ENCODE measurements around the gene CTNNA1. TPM values are rescaled to one million over a fixed set of nuclear protein-coding genes. Genes with fewer than 3 reads are reported as not detected.

The CTNNA1 gene
- total RNA-seq, 4 donors from 2014 or later = 223 to 304 (median 263) TPM

DNA sequence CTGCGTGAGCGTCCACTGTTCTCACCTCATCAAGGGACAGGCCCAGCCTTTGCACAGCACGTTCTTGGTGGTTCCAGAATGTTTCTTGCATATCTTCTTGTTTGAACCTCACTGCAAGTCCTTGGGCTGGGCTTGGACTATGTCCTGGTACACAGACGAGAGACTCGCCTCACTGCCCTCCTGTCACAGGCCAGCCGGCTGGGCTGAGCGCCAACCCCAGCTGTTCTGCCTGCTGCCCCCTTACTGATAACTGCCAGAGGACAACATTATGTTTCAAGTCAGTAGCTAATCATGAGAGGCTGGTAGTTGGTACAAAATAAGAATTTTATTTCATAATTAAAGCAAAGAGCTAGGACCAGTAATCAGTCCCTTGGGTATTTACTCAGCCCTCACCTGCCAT lies 174.8 kb downstream of the CTNNA1 start:
- H3K4me3 ChIP-seq (ENCODE audit: low read depth, poor library complexity, severe bottlenecking) = no peak overlapping the region
- TF ChIP-seq POLR2A (IDR thresholded peaks at IDR 0.05) = no peak
- WGBS, 2 donors = 75 to 86% methylated on average over 7 of the region's 7 CpGs
- peak in 1 of 2 donors; percentile 70 for DNase-seq (ENCODE audit: low spot score in 2 of 2)
- intact Hi-C loops (cut with DNase I; ENCODE audit: low total_unique reads) = no loop called here

DNA sequence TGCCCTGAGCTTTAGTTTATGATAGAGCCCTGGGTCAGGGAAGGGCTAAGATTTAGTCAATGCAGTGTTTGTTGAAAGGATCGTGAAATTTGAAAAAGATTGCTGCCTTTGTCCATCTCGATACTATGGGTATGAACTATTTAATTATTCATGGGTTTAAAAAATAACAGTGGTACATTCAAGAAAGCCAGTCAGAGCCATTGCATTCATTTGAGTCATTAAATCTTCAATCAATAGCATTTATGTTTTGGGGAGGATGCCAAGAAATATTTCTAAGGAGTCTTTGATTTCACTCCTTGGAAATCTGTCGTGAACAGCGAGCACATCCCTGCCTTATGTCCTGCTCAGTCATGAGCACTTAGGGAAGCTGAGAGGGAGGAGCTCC lies 176.3 kb downstream of the CTNNA1 start:
- no peak for DNase-seq (ENCODE audit: low spot score in 2 of 2)
- H3K4me3 ChIP-seq (ENCODE audit: low read depth, poor library complexity, severe bottlenecking) = no peak overlapping the region
- intact Hi-C loops (cut with DNase I; ENCODE audit: low total_unique reads) = no loop called here
- 70 to 78% methylated on average over 4 of the region's 4 CpGs for WGBS, 2 donors
- no peak for TF ChIP-seq POLR2A (IDR thresholded peaks at IDR 0.05)
- TF ChIP-seq, protein P1, sequence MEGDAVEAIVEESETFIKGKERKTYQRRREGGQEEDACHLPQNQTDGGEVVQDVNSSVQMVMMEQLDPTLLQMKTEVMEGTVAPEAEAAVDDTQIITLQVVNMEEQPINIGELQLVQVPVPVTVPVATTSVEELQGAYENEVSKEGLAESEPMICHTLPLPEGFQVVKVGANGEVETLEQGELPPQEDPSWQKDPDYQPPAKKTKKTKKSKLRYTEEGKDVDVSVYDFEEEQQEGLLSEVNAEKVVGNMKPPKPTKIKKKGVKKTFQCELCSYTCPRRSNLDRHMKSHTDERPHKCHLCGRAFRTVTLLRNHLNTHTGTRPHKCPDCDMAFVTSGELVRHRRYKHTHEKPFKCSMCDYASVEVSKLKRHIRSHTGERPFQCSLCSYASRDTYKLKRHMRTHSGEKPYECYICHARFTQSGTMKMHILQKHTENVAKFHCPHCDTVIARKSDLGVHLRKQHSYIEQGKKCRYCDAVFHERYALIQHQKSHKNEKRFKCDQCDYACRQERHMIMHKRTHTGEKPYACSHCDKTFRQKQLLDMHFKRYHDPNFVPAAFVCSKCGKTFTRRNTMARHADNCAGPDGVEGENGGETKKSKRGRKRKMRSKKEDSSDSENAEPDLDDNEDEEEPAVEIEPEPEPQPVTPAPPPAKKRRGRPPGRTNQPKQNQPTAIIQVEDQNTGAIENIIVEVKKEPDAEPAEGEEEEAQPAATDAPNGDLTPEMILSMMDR (IDR thresholded peaks at IDR 0.05) = no peak

DNA sequence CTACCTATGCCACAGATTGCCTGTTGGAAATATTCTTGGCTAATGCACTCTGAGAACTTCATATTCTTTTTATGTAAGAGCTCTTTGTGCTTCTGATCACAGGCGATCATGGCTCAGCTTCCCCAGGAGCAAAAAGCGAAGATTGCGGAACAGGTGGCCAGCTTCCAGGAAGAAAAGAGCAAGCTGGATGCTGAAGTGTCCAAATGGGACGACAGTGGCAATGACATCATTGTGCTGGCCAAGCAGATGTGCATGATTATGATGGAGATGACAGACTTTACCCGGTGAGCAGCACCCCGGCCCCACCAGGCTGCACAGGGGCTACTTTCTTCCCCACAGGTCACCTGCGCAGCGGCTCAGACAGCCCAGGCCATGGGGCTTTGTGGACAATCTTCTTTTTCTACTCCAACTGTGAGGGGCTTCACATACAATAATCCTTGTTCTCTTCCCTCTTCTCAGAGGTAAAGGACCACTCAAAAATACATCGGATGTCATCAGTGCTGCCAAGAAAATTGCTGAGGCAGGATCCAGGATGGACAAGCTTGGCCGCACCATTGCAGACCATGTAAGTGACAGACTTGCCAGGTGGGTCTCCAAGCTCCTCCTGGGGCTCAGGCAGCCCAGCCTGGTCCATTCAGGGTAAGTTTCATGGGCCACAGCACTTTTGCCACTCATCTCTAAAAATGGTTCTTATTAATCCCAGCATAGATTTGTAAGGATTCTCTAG lies 177.3 kb downstream of the CTNNA1 start:
- 73 to 80% methylated on average over 10 of the region's 10 CpGs for WGBS, 2 donors
- TF ChIP-seq, protein P1 (IDR thresholded peaks at IDR 0.05) = no peak
- TF ChIP-seq POLR2A (IDR thresholded peaks at IDR 0.05) = no peak
- intact Hi-C loops (cut with DNase I; ENCODE audit: low total_unique reads) = no loop called here
- peak in 1 of 2 donors; percentile 83 for DNase-seq (ENCODE audit: low spot score in 2 of 2)
- H3K4me3 ChIP-seq (ENCODE audit: low read depth, poor library complexity, severe bottlenecking) = no peak overlapping the region

DNA sequence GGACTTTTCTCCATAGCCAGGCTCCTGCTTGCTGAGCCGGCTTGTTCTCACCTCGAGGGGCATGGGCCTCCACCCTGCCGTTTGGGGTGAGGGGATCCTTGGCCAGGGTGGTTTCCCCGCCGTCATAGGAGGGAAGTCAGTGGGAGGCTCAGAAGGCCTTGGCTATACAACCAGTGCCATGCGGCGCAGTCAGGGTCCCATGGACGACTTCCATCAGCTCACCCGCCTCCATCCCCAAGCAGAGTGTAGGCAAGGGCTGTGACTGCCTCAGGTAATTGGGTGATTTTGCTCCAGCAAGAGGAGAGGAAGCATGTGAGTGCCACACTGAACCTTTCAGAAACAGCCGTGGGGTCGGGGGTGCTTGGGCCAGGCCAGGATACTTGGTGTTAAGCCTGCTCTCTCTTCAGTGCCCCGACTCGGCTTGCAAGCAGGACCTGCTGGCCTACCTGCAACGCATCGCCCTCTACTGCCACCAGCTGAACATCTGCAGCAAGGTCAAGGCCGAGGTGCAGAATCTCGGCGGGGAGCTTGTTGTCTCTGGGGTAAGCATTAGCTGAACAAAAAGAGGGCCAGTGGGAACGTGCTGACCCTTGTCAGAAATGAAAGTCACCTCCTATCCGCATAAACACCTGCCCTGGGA lies 179.1 kb downstream of the CTNNA1 start:
- WGBS, 2 donors = 85 to 90% methylated on average over 19 to 20 of the region's 20 CpGs
- no peak overlapping the region for H3K4me3 ChIP-seq (ENCODE audit: low read depth, poor library complexity, severe bottlenecking)
- intact Hi-C loops (cut with DNase I; ENCODE audit: low total_unique reads) = no loop called here
- no peak for TF ChIP-seq POLR2A (IDR thresholded peaks at IDR 0.05)
- TF ChIP-seq, protein P1 (IDR thresholded peaks at IDR 0.05) = no peak
- peak in 1 of 2 donors; percentile 81 for DNase-seq (ENCODE audit: low spot score in 2 of 2)

DNA sequence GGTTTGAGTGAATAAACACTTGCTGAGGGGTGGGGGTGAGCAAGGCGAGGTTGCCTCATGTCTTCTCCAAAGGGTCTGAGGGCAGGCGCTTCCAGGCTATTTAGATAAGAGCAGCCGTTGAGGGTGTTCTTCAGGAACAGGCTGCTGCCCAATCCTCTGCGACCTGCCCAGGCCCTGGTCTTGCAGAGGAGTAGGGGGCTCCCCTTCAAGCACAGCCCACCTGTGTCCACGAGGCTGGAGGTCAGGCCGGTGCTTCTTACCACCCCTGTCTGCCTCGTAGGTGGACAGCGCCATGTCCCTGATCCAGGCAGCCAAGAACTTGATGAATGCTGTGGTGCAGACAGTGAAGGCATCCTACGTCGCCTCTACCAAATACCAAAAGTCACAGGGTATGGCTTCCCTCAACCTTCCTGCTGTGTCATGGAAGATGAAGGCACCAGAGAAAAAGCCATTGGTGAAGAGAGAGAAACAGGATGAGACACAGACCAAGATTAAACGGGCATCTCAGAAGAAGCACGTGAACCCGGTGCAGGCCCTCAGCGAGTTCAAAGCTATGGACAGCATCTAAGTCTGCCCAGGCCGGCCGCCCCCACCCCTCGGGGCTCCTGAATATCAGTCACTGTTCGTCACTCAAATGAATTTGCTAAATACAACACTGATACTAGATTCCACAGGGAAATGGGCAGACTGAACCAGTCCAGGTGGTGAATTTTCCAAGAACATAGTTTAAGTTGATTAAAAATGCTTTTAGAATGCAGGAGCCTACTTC lies 180.5 kb downstream of the CTNNA1 start:
- 87 to 95% methylated on average over 18 of the region's 18 CpGs for WGBS, 2 donors
- DNase-seq (ENCODE audit: low spot score in 2 of 2) = peak in 1 of 2 donors; percentile 80
- intact Hi-C loops (cut with DNase I; ENCODE audit: low total_unique reads) = no loop called here
- TF ChIP-seq, protein P1 (IDR thresholded peaks at IDR 0.05) = no peak
- TF ChIP-seq POLR2A (IDR thresholded peaks at IDR 0.05) = no peak
- H3K4me3 ChIP-seq (ENCODE audit: low read depth, poor library complexity, severe bottlenecking) = no peak overlapping the region

DNA sequence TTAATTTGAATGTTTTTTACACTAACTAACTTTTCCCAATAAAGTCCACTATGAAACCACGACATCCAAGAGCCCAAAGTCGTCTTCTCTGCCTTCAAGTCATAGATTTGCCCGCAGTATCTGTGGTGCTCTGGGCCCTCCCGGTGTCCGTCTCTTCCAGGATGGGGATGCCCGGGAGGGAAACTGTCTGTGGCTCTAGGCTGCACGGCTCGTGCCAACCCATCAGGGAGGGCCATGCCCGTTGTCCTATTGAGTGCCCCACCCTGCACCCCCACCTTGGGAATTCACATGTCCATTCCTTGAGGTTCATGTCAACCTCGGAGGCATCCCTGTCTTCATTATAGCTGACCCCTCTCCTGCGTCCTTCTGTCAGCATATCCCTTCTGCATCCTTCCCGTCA lies 181.7 kb downstream of the CTNNA1 start:
- intact Hi-C loops (cut with DNase I; ENCODE audit: low total_unique reads) = no loop called here
- TF ChIP-seq POLR2A (IDR thresholded peaks at IDR 0.05) = no peak
- TF ChIP-seq, protein P1 (IDR thresholded peaks at IDR 0.05) = no peak
- H3K4me3 ChIP-seq (ENCODE audit: low read depth, poor library complexity, severe bottlenecking) = no peak overlapping the region
- 87 to 88% methylated on average over 12 of the region's 12 CpGs for WGBS, 2 donors
- peak in 1 of 2 donors; percentile 80 for DNase-seq (ENCODE audit: low spot score in 2 of 2)

All from lower leg skin (tissue), 4 donors.